ENCODE measurements around the gene CCDC183. TPM values are rescaled to one million over a fixed set of nuclear protein-coding genes. Genes with fewer than 3 reads are reported as not detected.

Gene CCDC183
- total RNA-seq, 2 donors from 2014 or later = 3.3 to 14.5 TPM

DNA sequence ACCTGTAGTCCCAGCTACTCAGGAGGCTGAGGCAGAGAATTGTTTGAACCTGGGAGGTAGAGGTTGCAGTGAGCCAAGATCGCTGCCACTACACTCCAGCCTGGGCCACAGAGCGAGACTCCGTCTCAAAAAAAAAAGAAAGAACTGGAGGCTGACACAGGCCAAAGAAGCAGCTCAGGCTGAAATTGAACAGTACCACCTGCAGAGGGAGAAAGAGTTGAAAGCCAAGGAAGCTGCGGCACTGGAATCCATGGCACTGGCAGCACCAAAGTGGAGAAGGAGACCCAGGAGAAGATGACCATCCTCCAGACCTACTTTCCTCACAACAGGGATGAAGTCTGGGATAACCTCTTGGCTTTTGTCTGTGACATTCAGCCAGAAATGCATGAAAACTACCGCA, 16.3 kb upstream of the CCDC183 start:
- DNase-seq = no peak
- no peaks in the 10 kb centered on the region for H3K27me3 ChIP-seq
- 79 to 87% methylated on average over 5 of the region's 5 CpGs for whole genome bisulfite sequencing, 2 donors
- ATAC-seq = no peak
- intact Hi-C loops (cut with DNase I) = no loop called here
- H3K4me1 ChIP-seq = peaks cover under 1% of the 10 kb centered on the region
- no peaks in the 10 kb centered on the region for H3K36me3 ChIP-seq (replicated peaks in 1 of 2; ENCODE audit: insufficient read depth in 1 of 2, low read depth in 2 of 2)
- H3K4me3 ChIP-seq = no peak overlapping the region
- H3K9me3 ChIP-seq = no peaks in the 10 kb centered on the region
- TF ChIP-seq, protein P1, sequence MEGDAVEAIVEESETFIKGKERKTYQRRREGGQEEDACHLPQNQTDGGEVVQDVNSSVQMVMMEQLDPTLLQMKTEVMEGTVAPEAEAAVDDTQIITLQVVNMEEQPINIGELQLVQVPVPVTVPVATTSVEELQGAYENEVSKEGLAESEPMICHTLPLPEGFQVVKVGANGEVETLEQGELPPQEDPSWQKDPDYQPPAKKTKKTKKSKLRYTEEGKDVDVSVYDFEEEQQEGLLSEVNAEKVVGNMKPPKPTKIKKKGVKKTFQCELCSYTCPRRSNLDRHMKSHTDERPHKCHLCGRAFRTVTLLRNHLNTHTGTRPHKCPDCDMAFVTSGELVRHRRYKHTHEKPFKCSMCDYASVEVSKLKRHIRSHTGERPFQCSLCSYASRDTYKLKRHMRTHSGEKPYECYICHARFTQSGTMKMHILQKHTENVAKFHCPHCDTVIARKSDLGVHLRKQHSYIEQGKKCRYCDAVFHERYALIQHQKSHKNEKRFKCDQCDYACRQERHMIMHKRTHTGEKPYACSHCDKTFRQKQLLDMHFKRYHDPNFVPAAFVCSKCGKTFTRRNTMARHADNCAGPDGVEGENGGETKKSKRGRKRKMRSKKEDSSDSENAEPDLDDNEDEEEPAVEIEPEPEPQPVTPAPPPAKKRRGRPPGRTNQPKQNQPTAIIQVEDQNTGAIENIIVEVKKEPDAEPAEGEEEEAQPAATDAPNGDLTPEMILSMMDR (IDR thresholded peaks at IDR 0.05) = no peak
- TF ChIP-seq POLR2A (IDR thresholded peaks at IDR 0.05) = no peak
- no peak overlapping the region for H3K27ac ChIP-seq

DNA sequence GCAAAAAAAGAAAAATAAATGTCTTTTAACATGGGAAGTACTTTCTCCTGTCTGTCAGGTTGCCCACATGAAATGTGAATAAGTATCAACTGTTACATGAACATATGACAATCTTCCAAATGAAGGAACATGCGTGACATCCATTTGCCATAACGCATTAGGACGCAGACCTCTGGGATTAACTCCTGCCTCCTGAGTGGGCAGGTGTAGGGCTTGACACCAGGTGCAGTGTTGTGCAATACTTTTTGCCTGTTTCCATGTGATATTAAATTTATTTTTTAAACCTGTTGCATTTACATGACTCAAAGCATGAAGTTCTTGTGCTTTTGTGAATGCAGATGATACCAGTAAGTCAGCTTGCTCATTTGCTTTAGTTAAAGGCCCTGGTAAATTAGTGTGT, 13.7 kb upstream of the CCDC183 start:
- Histone ChIP-seq H3K9me3 (no peaks in the 10 kb centered on the region), H3K4me3 (no peak overlapping the region), H3K27me3 (no peaks in the 10 kb centered on the region), H3K36me3 (replicated peaks in 1 of 2; ENCODE audit: insufficient read depth in 1 of 2, low read depth in 2 of 2) (no peaks in the 10 kb centered on the region), H3K27ac (no peak overlapping the region), H3K4me1 (peaks cover 16% of the 10 kb centered on the region)
- TF ChIP-seq, protein P1 (IDR thresholded peaks at IDR 0.05) = no peak
- DNase-seq = no peak
- WGBS, 2 donors = 95 to 96% methylated on average over 3 of the region's 3 CpGs
- intact Hi-C loops (cut with DNase I) = no loop called here
- ATAC-seq = no peak

DNA sequence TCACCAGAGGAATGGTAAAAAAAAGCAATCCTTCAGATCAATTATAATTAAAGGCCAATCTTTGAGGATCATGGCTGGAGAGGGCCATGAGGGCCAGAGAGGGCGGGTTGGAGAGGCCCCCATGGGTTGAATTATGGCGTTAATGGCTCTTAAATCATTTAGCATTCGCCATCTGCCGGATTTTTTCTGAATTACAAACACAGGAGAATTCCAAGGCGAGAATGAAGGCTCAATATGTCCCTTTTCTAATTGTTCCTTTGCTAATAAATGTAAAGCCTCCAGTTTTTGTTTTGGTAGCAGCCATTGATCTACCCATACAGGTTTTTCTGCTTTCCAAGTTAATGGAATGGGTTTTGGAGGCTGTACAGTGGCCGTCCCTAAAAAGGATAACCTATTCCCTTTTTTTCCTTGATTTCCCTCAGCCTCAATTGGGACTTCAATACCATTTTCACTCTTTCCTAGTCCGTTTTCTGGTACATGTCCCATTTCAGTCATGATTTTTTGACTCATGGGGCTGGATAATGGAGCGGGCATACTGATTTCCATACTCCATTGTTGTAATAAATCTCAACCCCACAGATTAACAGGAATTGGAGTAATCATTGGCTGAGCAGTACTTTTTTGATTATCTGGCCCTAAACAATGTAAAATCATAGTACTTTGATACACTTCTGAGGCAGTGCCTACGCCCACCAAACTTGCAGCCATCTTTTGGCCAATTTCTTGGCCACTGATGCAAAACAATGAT, 11.7 kb upstream of the CCDC183 start:
- Histone ChIP-seq H3K27me3 (no peaks in the 10 kb centered on the region), H3K27ac (no peak overlapping the region), H3K4me1 (peaks cover 31% of the 10 kb centered on the region), H3K4me3 (no peak overlapping the region), H3K9me3 (no peaks in the 10 kb centered on the region), H3K36me3 (replicated peaks in 1 of 2; ENCODE audit: insufficient read depth in 1 of 2, low read depth in 2 of 2) (no peaks in the 10 kb centered on the region)
- intact Hi-C loops (cut with DNase I) = no loop called here
- ATAC-seq (peak; percentile 41), DNase-seq (peak in 1 of 4 donors; percentile 39)
- 25 to 27% methylated on average over 9 of the region's 9 CpGs for WGBS, 2 donors
- TF ChIP-seq POLR2A (IDR thresholded peaks at IDR 0.05) = no peak
- TF ChIP-seq, protein P1 (IDR thresholded peaks at IDR 0.05) = peak; percentile 28 to 56 (median 52)

DNA sequence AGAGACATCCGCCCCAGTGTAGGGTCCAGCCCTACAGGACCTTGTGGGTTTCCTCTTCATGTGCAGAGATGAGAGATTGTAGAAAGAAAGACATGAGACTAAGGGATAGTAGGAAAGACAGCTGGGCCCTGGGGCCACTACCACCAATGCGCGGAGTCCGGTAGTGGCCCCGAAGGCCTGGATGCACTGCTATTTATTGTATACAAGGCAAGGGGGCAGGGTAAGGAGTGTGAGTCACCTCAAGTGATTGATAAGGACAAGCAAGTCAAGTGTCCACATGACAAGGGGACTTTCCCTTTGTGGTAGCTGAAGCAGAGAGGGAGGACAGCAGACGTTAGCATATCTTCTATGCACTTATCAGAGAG, 11.2 kb upstream of the CCDC183 start:
- TF ChIP-seq POLR2A (IDR thresholded peaks at IDR 0.05) = no peak
- TF ChIP-seq, protein P1 (IDR thresholded peaks at IDR 0.05) = no peak
- WGBS, 2 donors = 40 to 69% methylated on average over 6 of the region's 6 CpGs
- Histone ChIP-seq H3K4me1 (peaks cover 35% of the 10 kb centered on the region), H3K36me3 (replicated peaks in 1 of 2; ENCODE audit: insufficient read depth in 1 of 2, low read depth in 2 of 2) (no peaks in the 10 kb centered on the region), H3K27me3 (no peaks in the 10 kb centered on the region), H3K4me3 (no peak overlapping the region), H3K27ac (no peak overlapping the region), H3K9me3 (no peaks in the 10 kb centered on the region)
- DNase-seq (peak in 1 of 4 donors; percentile 46), ATAC-seq (no peak)
- intact Hi-C loops (cut with DNase I) = loop anchor here (5.0 kb wide), 1 partner anchor 252 kb away; no protein-coding TSS in a partner anchor

All from body of pancreas (tissue), 4 donors.